Fibroblast of lung (primary cell): ENCODE results near the gene ANKRD28. TPM values are rescaled to one million over a fixed set of nuclear protein-coding genes. Genes with fewer than 3 reads are reported as not detected.
A peak's percentile ranks its signal among the peaks of the same experiment; 100 is the strongest.

Experiments
- DNase-seq, 2 donors: peaks; one replicate each; pipeline versions ENCODE4 v3.0.0 to v3.0.0-alpha.2; 2010; ENCODE audit warnings: low read depth in 2 of 2
- H2AFZ ChIP-seq: 2 replicates; pipeline ENCODE4 v1.5.1; 2012; ENCODE audit warnings: low read length, control low read depth, inconsistent platforms
- H3K27ac ChIP-seq: 2 replicates; pipeline ENCODE4 v1.5.1; 2011; ENCODE audit warnings: low read length, control low read depth; ENCODE audit not compliant: insufficient read depth
- H3K27me3 ChIP-seq: 2 replicates; pipeline ENCODE4 v1.5.1; 2011; ENCODE audit warnings: mild to moderate bottlenecking, low read length; ENCODE audit not compliant: control insufficient read depth, insufficient read depth
- H3K36me3 ChIP-seq: 2 replicates; pipeline ENCODE4 v1.5.1; 2011; ENCODE audit warnings: low read length; ENCODE audit not compliant: control insufficient read depth, insufficient read depth
- H3K4me1 ChIP-seq: 2 replicates; pipeline ENCODE4 v1.5.1; 2011; ENCODE audit warnings: low read length; ENCODE audit not compliant: control insufficient read depth, insufficient read depth; ENCODE audit errors: extremely low read depth
- H3K4me2 ChIP-seq: 2 replicates; pipeline ENCODE4 v1.5.1; 2011; ENCODE audit warnings: low read length, control low read depth; ENCODE audit not compliant: insufficient read depth; ENCODE audit errors: extremely low read depth
- H3K4me3 ChIP-seq, 4 experiments: fragments of 200-600 bp in 1 of 4; sonication (generic) in 1 of 4; replicated peaks in 1 of 4; 2 replicates each; pipeline ENCODE4 v1.5.1; 2011 to 2016; ENCODE audit warnings: low read length in 4 of 4, low read depth in 3 of 4, mild to moderate bottlenecking in 3 of 4, control low read depth in 2 of 4, inconsistent platforms in 1 of 4, mixed read lengths in 1 of 4; ENCODE audit not compliant: insufficient read depth in 1 of 4; ENCODE audit errors: control extremely low read depth in 1 of 4
- H3K79me2 ChIP-seq: 2 replicates; pipeline ENCODE4 v1.5.1; 2012; ENCODE audit warnings: mild to moderate bottlenecking, low read length, inconsistent platforms; ENCODE audit not compliant: control insufficient read depth, insufficient read depth
- H3K9ac ChIP-seq: 2 replicates; pipeline ENCODE4 v1.5.1; 2011; ENCODE audit warnings: mild to moderate bottlenecking, low read length, control low read depth; ENCODE audit not compliant: insufficient read depth
- H3K9me3 ChIP-seq: 2 replicates; pipeline ENCODE4 v1.5.1; 2012; ENCODE audit warnings: low read depth, low read length; ENCODE audit not compliant: control insufficient read depth, insufficient read depth
- H4K20me1 ChIP-seq: 2 replicates; pipeline ENCODE4 v1.5.1; 2011; ENCODE audit warnings: low read length; ENCODE audit not compliant: control insufficient read depth, insufficient read depth; ENCODE audit errors: extremely low read depth
- CTCF ChIP-seq, 2 donors: IDR thresholded peaks in 1 of 2; conservative IDR thresholded peaks in 1 of 2; 1 replicate in 1 of 2; 2 replicates in 1 of 2; pipeline ENCODE4 v1.5.1; 2011 to 2012; ENCODE audit warnings: low read length in 2 of 2, control low read depth in 1 of 2, inconsistent platforms in 1 of 2, low read depth in 1 of 2, mild to moderate bottlenecking in 1 of 2
- EZH2 ChIP-seq: IDR thresholded peaks from 2 replicates; pipeline ENCODE4 v1.5.1; 2012; ENCODE audit warnings: low read length, control low read depth, mild to moderate bottlenecking; ENCODE audit errors: missing control alignments
- polyA plus RNA-seq, 2 donors: library from polyadenylated mRNA; depleted of rRNA in 1 of 2; stranded (reverse) in 1 of 2; unstranded in 1 of 2; fragments of >200 nt; gene quantifications; 2 replicates each; pipeline ENCODE4 v1.2.1, GENCODE V29; 2011 to 2012; ENCODE audit warnings: missing spikeins in 1 of 2
- total RNA-seq: library from RNA; depleted of rRNA; stranded (reverse); fragments of >200 nt; gene quantifications from 2 replicates; pipeline ENCODE4 v1.2.1, GENCODE V29; 2014

Gene ANKRD28
- total and polyA plus RNA-seq, 2 donors (not counting 1 experiment from before 2014, with no cell fraction given), result 82.3 to 222 TPM

DNA sequence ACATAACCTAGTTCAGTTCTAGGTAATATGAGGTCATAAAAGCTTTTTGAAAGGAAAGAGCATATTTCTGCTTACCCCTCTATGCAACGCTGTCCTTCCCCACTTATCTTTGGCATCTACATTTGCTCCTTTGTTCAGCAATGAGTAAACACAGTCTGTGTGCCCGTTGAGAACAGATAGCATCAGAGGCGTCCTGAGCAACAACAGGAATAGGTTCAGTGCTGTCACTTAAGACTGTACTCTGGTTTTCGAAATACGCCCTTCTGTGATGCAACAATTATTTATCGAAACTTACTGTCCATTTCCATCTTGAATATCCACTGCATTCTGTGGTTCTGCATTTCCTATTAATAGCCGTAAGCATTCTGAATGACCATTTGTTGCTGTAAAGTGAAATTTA is 111.9 kb downstream of the ANKRD28 start:
- DNase-seq, result no peak
- peaks cover 3% of the 10 kb centered on the region for H3K4me1 ChIP-seq
- no peak overlapping the region for H2AFZ ChIP-seq
- H3K36me3 ChIP-seq, result peaks cover 21% of the 10 kb centered on the region
- H3K4me2 ChIP-seq, result no peak overlapping the region
- H3K4me3 ChIP-seq, result no peak overlapping the region
- no peaks in the 10 kb centered on the region for H3K9me3 ChIP-seq
- H3K27ac ChIP-seq, result no peak overlapping the region
- no peaks in the 10 kb centered on the region for H3K79me2 ChIP-seq
- H3K27me3 ChIP-seq, result no peaks in the 10 kb centered on the region
- no peaks in the 10 kb centered on the region for H4K20me1 ChIP-seq
- TF ChIP-seq EZH2 (no peak), CTCF (conservative IDR thresholded peaks at IDR 0.05 in 1 of 2, IDR thresholded peaks at IDR 0.05 in 1 of 2; ENCODE audit: low read depth in 1 of 2, low read length in 2 of 2) (no peak)
- no peak overlapping the region for H3K9ac ChIP-seq

DNA sequence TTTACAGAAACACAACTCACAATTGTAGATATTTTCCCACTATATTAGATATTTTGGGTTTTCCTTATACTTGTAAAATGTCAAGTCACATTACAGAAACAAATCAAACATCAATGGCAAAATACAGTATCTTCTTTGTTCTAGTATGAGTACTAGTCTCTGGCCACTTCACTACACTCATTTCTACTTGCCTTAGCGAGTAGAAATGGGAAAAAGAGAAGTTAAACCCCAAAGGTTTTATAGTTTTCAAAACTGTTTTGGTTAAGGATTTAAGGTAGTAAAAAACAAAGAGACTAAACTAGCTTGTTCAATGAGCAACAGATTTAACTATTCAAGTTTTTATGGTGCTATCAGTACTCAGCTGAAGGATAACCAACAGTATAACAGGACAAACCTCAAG is 114.5 kb downstream of the ANKRD28 start:
- H3K4me2 ChIP-seq, result no peak overlapping the region
- TF ChIP-seq CTCF (conservative IDR thresholded peaks at IDR 0.05 in 1 of 2, IDR thresholded peaks at IDR 0.05 in 1 of 2; ENCODE audit: low read depth in 1 of 2, low read length in 2 of 2) (no peak), EZH2 (no peak)
- H3K79me2 ChIP-seq, result no peaks in the 10 kb centered on the region
- H2AFZ ChIP-seq, result no peak overlapping the region
- H3K36me3 ChIP-seq, result peaks cover 17% of the 10 kb centered on the region
- no peak overlapping the region for H3K4me3 ChIP-seq
- H4K20me1 ChIP-seq, result no peaks in the 10 kb centered on the region
- DNase-seq, result no peak
- H3K9ac ChIP-seq, result no peak overlapping the region
- peaks cover 3% of the 10 kb centered on the region for H3K4me1 ChIP-seq
- H3K27ac ChIP-seq, result no peak overlapping the region
- no peaks in the 10 kb centered on the region for H3K9me3 ChIP-seq
- no peaks in the 10 kb centered on the region for H3K27me3 ChIP-seq

GRCh38 chr3:15682561-15683185 is 115.1 kb downstream of the ANKRD28 start:
- Histone ChIP-seq H2AFZ (no peak overlapping the region), H3K4me2 (no peak overlapping the region), H3K27me3 (no peaks in the 10 kb centered on the region), H3K27ac (no peak overlapping the region), H3K4me3 (no peak overlapping the region), H3K9me3 (no peaks in the 10 kb centered on the region), H3K4me1 (peaks cover 3% of the 10 kb centered on the region), H3K9ac (no peak overlapping the region), H3K36me3 (peaks cover 15% of the 10 kb centered on the region), H3K79me2 (no peaks in the 10 kb centered on the region), H4K20me1 (no peaks in the 10 kb centered on the region)
- peak in 1 of 2 donors; percentile 78 for DNase-seq
- TF ChIP-seq CTCF (conservative IDR thresholded peaks at IDR 0.05 in 1 of 2, IDR thresholded peaks at IDR 0.05 in 1 of 2; ENCODE audit: low read depth in 1 of 2, low read length in 2 of 2) (no peak), EZH2 (no peak)
